Measurements from ENCODE around the gene ELN. TPM values are rescaled to one million over a fixed set of nuclear protein-coding genes. Genes with fewer than 3 reads are reported as not detected.

ELN gene
- total RNA-seq, 1 donor from 2014 or later, result not detected

DNA sequence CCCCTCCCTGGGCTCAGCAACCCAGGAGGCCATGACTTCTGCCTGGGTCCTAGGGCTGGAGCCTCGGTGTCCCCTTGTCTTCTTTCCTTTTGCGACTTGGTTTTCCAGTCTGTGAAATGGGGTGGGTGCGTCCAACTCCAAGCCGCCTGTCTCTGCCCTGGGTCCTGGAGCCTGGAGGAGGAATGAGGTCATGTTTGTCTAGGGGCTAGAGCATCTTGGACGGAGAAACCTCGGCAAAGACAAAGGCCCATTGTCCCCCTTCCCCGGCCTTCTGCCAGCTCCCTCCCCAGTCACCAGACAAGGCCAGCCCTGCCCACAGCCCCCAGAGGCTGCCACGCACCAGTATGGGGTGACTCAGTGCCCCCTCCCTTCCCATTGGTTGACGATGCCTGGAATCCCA, 39.8 kb upstream of the ELN start:
- no peaks in the 10 kb centered on the region for H3K27me3 Mint-ChIP-seq
- TF ChIP-seq, protein P1, sequence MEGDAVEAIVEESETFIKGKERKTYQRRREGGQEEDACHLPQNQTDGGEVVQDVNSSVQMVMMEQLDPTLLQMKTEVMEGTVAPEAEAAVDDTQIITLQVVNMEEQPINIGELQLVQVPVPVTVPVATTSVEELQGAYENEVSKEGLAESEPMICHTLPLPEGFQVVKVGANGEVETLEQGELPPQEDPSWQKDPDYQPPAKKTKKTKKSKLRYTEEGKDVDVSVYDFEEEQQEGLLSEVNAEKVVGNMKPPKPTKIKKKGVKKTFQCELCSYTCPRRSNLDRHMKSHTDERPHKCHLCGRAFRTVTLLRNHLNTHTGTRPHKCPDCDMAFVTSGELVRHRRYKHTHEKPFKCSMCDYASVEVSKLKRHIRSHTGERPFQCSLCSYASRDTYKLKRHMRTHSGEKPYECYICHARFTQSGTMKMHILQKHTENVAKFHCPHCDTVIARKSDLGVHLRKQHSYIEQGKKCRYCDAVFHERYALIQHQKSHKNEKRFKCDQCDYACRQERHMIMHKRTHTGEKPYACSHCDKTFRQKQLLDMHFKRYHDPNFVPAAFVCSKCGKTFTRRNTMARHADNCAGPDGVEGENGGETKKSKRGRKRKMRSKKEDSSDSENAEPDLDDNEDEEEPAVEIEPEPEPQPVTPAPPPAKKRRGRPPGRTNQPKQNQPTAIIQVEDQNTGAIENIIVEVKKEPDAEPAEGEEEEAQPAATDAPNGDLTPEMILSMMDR (IDR thresholded peaks at IDR 0.05), result no peak
- ATAC-seq (ENCODE audit: low read depth), result no peak

DNA sequence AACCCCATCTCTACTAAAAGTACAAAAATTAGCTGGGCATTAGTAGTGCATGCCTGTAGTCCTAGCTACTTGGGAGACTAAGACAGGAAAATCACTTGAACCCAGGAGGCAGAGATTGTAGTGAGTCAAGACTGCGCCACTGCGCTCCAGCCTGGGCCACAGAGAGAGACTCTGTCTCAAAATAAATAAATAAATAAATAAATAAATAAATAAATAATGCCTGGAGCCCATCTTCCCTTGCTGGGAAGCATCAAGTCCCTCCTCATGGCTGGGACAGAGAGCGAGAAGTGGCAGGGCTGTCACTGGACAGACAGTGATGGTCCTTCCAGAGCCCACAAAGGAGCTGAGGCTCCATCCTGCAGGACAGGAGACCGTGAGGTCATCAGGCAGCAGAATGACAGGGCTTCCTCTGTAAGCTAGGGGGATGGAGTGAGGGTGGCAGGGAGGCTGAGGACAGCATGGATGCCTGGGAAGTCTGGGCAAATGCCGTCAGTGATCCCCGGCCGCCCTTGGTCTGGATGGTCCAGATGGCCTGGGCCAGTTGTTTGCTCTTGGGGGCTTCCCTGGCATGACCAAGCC, 36.4 kb upstream of the ELN start:
- Mint-ChIP-seq H3K4me1 (no peaks in the 10 kb centered on the region), H3K27me3 (no peaks in the 10 kb centered on the region), H3K4me3 (no peak overlapping the region), H3K9me3 (peaks cover 12% of the 10 kb centered on the region), H3K27ac (no peak overlapping the region), H3K36me3 (ENCODE audit: low read depth) (no peaks in the 10 kb centered on the region)
- TF ChIP-seq, protein P1 (IDR thresholded peaks at IDR 0.05), result no peak
- ChIA-PET POLR2A (no interaction called here), CTCF (no interaction called here)
- intact Hi-C loops (cut with micrococcal nuclease), result no loop called here
- ATAC-seq (ENCODE audit: low read depth) (no peak), DNase-seq (no peak)

More for the DNA sequence above, 39.8 kb upstream of the ELN start:
- CTCF ChIA-PET, result no interaction called here
- DNase-seq, result no peak
- Mint-ChIP-seq H3K4me1 (no peaks in the 10 kb centered on the region), H3K36me3 (ENCODE audit: low read depth) (no peaks in the 10 kb centered on the region), H3K9me3 (no peaks in the 10 kb centered on the region), H3K4me3 (no peak overlapping the region), H3K27ac (no peak overlapping the region)
- intact Hi-C loops (cut with micrococcal nuclease), result no loop called here
- POLR2A ChIA-PET, result no interaction called here

DNA sequence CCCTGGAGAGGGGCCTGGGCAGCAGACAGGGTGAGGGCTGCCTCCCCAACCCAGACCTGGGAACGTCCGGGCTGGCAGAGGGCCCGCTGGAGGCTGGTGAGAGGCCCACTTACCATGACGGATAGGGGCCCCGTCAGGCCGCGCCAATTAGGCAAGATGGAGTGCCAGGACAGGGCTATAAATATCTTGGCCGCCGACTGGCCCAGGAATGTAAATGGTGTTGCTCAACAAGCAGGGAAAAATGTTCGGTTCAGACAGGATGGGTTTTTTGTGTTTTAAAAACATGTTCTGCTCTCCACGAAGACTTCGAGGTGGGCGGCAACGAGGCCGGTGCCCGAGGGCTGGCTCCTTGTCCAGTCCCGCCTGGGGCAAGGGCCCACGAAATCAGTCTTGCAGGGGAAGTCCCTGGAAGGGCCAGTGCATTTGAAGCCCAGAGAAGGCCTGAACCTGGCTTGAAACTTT, 35.8 kb upstream of the ELN start:
- Mint-ChIP-seq H3K27me3 (peaks cover 3% of the 10 kb centered on the region), H3K4me1 (no peaks in the 10 kb centered on the region), H3K27ac (no peak overlapping the region), H3K9me3 (peaks cover 12% of the 10 kb centered on the region), H3K4me3 (no peak overlapping the region), H3K36me3 (ENCODE audit: low read depth) (no peaks in the 10 kb centered on the region)
- TF ChIP-seq, protein P1 (IDR thresholded peaks at IDR 0.05), result no peak
- POLR2A ChIA-PET, result no interaction called here
- CTCF ChIA-PET, result no interaction called here
- intact Hi-C loops (cut with micrococcal nuclease), result no loop called here
- DNase-seq (no peak), ATAC-seq (ENCODE audit: low read depth) (no peak)

DNA sequence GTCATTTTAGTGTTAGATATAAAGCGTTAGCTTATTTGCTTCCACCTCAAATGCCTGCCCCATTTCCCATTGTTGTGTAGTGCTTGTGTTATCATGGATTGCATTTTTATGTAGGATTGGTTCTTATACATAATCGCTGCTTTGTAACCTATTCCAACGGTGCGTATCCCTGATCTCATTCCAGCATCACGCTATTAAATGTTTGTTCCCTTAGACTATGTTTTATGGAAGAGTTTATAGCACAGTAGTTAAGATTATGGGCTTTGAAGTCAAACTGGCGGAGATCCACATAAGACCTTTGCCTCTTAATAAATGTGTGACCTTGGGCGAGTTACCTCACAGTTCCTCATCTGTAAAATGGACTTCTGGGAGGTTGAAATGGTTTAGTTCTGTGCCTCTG, 34.0 kb upstream of the ELN start:
- Mint-ChIP-seq H3K4me1 (no peaks in the 10 kb centered on the region), H3K27ac (no peak overlapping the region), H3K36me3 (ENCODE audit: low read depth) (no peaks in the 10 kb centered on the region), H3K27me3 (peaks cover 10% of the 10 kb centered on the region), H3K4me3 (no peak overlapping the region), H3K9me3 (peaks cover 12% of the 10 kb centered on the region)
- intact Hi-C loops (cut with micrococcal nuclease), result no loop called here
- ChIA-PET POLR2A (no interaction called here), CTCF (no interaction called here)
- TF ChIP-seq, protein P1 (IDR thresholded peaks at IDR 0.05), result no peak
- DNase-seq, result no peak
- ATAC-seq (ENCODE audit: low read depth), result no peak

DNA sequence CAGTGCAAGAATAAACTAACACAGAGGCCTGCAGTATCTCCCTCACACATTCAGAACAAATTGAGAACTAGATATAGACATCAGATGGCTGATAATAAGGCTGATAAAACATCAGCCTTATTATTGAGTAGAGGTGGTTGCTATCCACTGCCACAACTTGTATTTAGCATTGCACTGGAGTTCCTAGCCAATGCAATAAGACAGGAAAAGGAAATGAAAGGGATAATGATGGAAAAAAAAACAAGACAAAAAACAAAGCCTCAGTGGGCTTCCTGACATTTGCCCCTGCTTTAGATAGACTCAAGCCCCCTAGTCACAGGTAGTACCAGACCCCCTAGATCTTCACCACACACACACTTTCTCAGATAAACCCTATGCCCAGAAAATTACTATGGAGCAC, 33.2 kb upstream of the ELN start:
- ChIA-PET CTCF (no interaction called here), POLR2A (no interaction called here)
- DNase-seq (no peak), ATAC-seq (ENCODE audit: low read depth) (no peak)
- H3K9me3 Mint-ChIP-seq, result peaks cover 12% of the 10 kb centered on the region
- no peak overlapping the region for H3K27ac Mint-ChIP-seq
- H3K27me3 Mint-ChIP-seq, result peaks cover 10% of the 10 kb centered on the region
- TF ChIP-seq, protein P1 (IDR thresholded peaks at IDR 0.05), result no peak
- intact Hi-C loops (cut with micrococcal nuclease), result no loop called here
- no peak overlapping the region for H3K4me3 Mint-ChIP-seq
- H3K4me1 Mint-ChIP-seq, result no peaks in the 10 kb centered on the region
- no peaks in the 10 kb centered on the region for H3K36me3 Mint-ChIP-seq (ENCODE audit: low read depth)
